ENCODE measurements around the gene GFOD1.

- TF ChIP-seq CREM (IDR thresholded peaks at IDR 0.05; ENCODE audit: low read depth) (no peak), CTCF (IDR thresholded peaks at IDR 0.05 in 2 of 3, conservative IDR thresholded peaks at IDR 0.05 in 1 of 3; ENCODE audit: control insufficient read depth in 2 of 3, extremely low read depth in 1 of 3, insufficient read depth in 1 of 3, low read depth in 3 of 3, low read length in 3 of 3) (no peak), NR2C2 (IDR thresholded peaks at IDR 0.05; ENCODE audit: borderline replicate concordance, control insufficient read depth, insufficient read length, low read depth) (no peak), MXI1 (IDR thresholded peaks at IDR 0.05; ENCODE audit: low read depth, low read length) (no peak), FOXK2 (IDR thresholded peaks at IDR 0.05) (no peak), POLR2AphosphoS5 (IDR thresholded peaks at IDR 0.05; ENCODE audit: low read length) (no peak), ZNF384 (IDR thresholded peaks at IDR 0.05; ENCODE audit: borderline replicate concordance, low read depth, low read length) (no peak), BHLHE40 (IDR thresholded peaks at IDR 0.05; ENCODE audit: borderline replicate concordance in 1 of 2, low read depth in 2 of 2, low read length in 1 of 2) (no peak), POLR2AphosphoS2 (IDR thresholded peaks at IDR 0.05; ENCODE audit: low read depth, low read length) (no peak), HDAC2 (IDR thresholded peaks at IDR 0.05) (no peak)
Measured at GRCh38 chr6:13420269-13420668, 67.1 kb downstream of the GFOD1 start.

Measured in GM12878 (cell line).